HepG2 (cell line): ENCODE data around the gene ACRBP. TPM values are rescaled to one million over a fixed set of nuclear protein-coding genes. Genes with fewer than 3 reads are reported as not detected.
A peak's percentile ranks its signal among the peaks of the same experiment; 100 is the strongest.

ENCODE experiments used
- ATAC-seq: fragments of 200-7000 bp; cut with Tn5 transposase; 3 replicates; pipeline ENCODE4 v1.9.1; 2020; ENCODE audit warnings: mild to moderate bottlenecking, moderate library complexity
- BruUV-seq: library from RNA; stranded (reverse); fragments of 400-500 nt; replicated peaks from 2 replicates; lab custom pipeline; 2021; lab: Mats Ljungman, UMichigan
- CTCF ChIA-PET: fragments of 300-600 bp; formaldehyde crosslinking; extraction: SDS; loops from one replicate; lab custom pipeline; 2021; ENCODE audit warnings: low total read pairs, inconsistent platforms, low intra/inter-chr PET ratio; lab: Yijun Ruan, JAX
- POLR2A ChIA-PET: fragments of 350-600 bp; sonication (Branson Sonifier 250); formaldehyde crosslinking; loops from one replicate; lab custom pipeline; 2020; ENCODE audit warnings: antibody characterized with exemption, inconsistent platforms; lab: Yijun Ruan, JAX
- DNase-seq: peaks from one replicate; pipeline ENCODE4 v3.0.0-alpha.2; 2015; ENCODE audit warnings: low spot score
- FAIRE-seq: peaks from 3 replicates; lab custom pipeline; 2011; peaks lifted over from hg19 to GRCh38; lab: Jason Lieb, UNC
- H2AFZ ChIP-seq: one replicate; pipeline ENCODE4 v1.6.1; 2011; ENCODE audit warnings: low read length, inconsistent platforms
- H3K27ac ChIP-seq: fragments of 300-600 bp; 3 replicates; pipeline ENCODE4 v1.8.0; 2011; ENCODE audit warnings: mixed run types, mild to moderate bottlenecking, mixed read lengths, low read length, inconsistent platforms; ENCODE audit not compliant: insufficient read depth; ENCODE audit errors: extremely low read length
- H3K27me3 ChIP-seq, 2 experiments: fragments of 200-600 bp in 1 of 2; 2 replicates in 1 of 2; 3 replicates in 1 of 2; pipeline versions ENCODE4 v1.6.0 to v1.8.0; 2011; ENCODE audit warnings: low read length in 2 of 2, mild to moderate bottlenecking in 2 of 2, moderate library complexity in 2 of 2, inconsistent platforms in 1 of 2; ENCODE audit not compliant: insufficient read depth in 2 of 2, control insufficient read depth in 1 of 2
- H3K36me3 ChIP-seq, 2 experiments: fragments of 200-600 bp in 1 of 2; replicated peaks in 1 of 2; 2 replicates in 1 of 2; 3 replicates in 1 of 2; pipeline versions ENCODE4 v1.5.1 to v1.8.0; 2011; ENCODE audit warnings: low read length in 2 of 2, inconsistent platforms in 1 of 2; ENCODE audit not compliant: insufficient read depth in 2 of 2, control insufficient read depth in 1 of 2
- H3K4me1 ChIP-seq: 2 replicates; pipeline ENCODE4 v1.5.1; 2012; ENCODE audit warnings: low read length, inconsistent platforms; ENCODE audit not compliant: insufficient read depth
- H3K4me2 ChIP-seq: 2 replicates; pipeline ENCODE4 v1.6.0; 2011; ENCODE audit warnings: low read depth, low read length, inconsistent platforms
- H3K4me3 ChIP-seq, 3 experiments: fragments of 200-600 bp in 1 of 3; sonication (generic), shearing (Covaris generic) in 1 of 3; replicated peaks in 1 of 3; 2 replicates each; pipeline ENCODE4 v1.5.1; 2011 to 2016; ENCODE audit warnings: low read length in 3 of 3, inconsistent platforms in 2 of 3, low read depth in 2 of 3, mild to moderate bottlenecking in 2 of 3, control low read depth in 1 of 3, mixed read lengths in 1 of 3; ENCODE audit not compliant: insufficient read depth in 1 of 3
- H3K79me2 ChIP-seq: one replicate; pipeline ENCODE4 v1.6.1; 2011; ENCODE audit warnings: low read length, inconsistent platforms; ENCODE audit not compliant: insufficient read depth
- H3K9ac ChIP-seq: 2 replicates; pipeline ENCODE4 v1.6.0; 2011; ENCODE audit warnings: mild to moderate bottlenecking, low read depth, low read length, inconsistent platforms; ENCODE audit not compliant: insufficient read depth
- H3K9me3 ChIP-seq: 2 replicates; pipeline ENCODE4 v1.5.1; 2012; ENCODE audit warnings: mild to moderate bottlenecking, low read length
- H4K20me1 ChIP-seq: 2 replicates; pipeline ENCODE4 v1.6.0; 2011; ENCODE audit warnings: inconsistent platforms, mild to moderate bottlenecking, low read length, moderate library complexity; ENCODE audit not compliant: insufficient read depth
- ARID5B ChIP-seq: IDR thresholded peaks from 2 replicates; pipeline ENCODE4 v1.4.0; 2020; ENCODE audit warnings: mild to moderate bottlenecking, missing genetic modification reagents
- FOXC1 ChIP-seq: sonication (generic); formaldehyde crosslinking; IDR thresholded peaks from 2 replicates; pipeline ENCODE4 v1.8.0; 2022; ENCODE audit warnings: mild to moderate bottlenecking, missing genetic modification reagents, borderline replicate concordance
- GATA4 ChIP-seq: sonication (generic); IDR thresholded peaks from 2 replicates; pipeline ENCODE4 v1.6.1; 2016; ENCODE audit warnings: antibody characterized with exemption, low read depth, borderline replicate concordance
- NFIC ChIP-seq: IDR thresholded peaks from 2 replicates; pipeline ENCODE4 v1.6.1; 2012; ENCODE audit warnings: mild to moderate bottlenecking, low read length, inconsistent platforms
- PAWR ChIP-seq: sonication (generic); formaldehyde crosslinking; IDR thresholded peaks from 2 replicates; pipeline ENCODE4 v1.4.0; 2020; ENCODE audit warnings: missing genetic modification reagents, mild to moderate bottlenecking, borderline replicate concordance
- REST ChIP-seq, 2 experiments: IDR thresholded peaks; 2 replicates each; pipeline ENCODE4 v1.6.1; 2011 to 2012; ENCODE audit warnings: low read length in 2 of 2, borderline replicate concordance in 1 of 2, low read depth in 1 of 2, mild to moderate bottlenecking in 1 of 2, moderate library complexity in 1 of 2
- ZFP90 ChIP-seq: sonication (generic); formaldehyde crosslinking; IDR thresholded peaks from 2 replicates; pipeline ENCODE4 v1.8.0; 2022; ENCODE audit warnings: missing genetic modification reagents, mild to moderate bottlenecking, inconsistent platforms, borderline replicate concordance
- ZFY ChIP-seq: sonication (generic); formaldehyde crosslinking; IDR thresholded peaks from 2 replicates; pipeline ENCODE4 v1.4.0; 2020; ENCODE audit warnings: missing genetic modification reagents
- ZNF143 ChIP-seq: sonication (generic); formaldehyde crosslinking; IDR thresholded peaks from 2 replicates; pipeline ENCODE4 v1.4.0; 2020; ENCODE audit warnings: missing genetic modification reagents
- ZNF326 ChIP-seq: sonication (generic); formaldehyde crosslinking; IDR thresholded peaks from 2 replicates; pipeline ENCODE4 v1.4.0; 2020; ENCODE audit warnings: missing genetic modification reagents, borderline replicate concordance
- ZNF572 ChIP-seq: sonication (generic); formaldehyde crosslinking; IDR thresholded peaks from 2 replicates; pipeline ENCODE4 v1.5.1; 2020; ENCODE audit warnings: mild to moderate bottlenecking, missing genetic modification reagents
- ZNF614 ChIP-seq: IDR thresholded peaks from 2 replicates; pipeline ENCODE4 v1.6.1; 2018; ENCODE audit warnings: missing biosample characterization, missing genetic modification reagents, inconsistent platforms, borderline replicate concordance
- whole genome bisulfite sequencing: methylation state at CpG from one replicate; pipeline ENCODE4 v1.1.6; 2017; ENCODE audit warnings: low lambda C conversion rate; 5-methylcytosine and 5-hydroxymethylcytosine counted together
- in situ Hi-C: cut with HindIII; loops from 2 replicates; pipeline ENCODE4 v1.10.0; 2017; ENCODE audit warnings: low pct_unique_long_range_greater_than_20kb; ENCODE audit not compliant: extremely low pct_ligation_motif_present
- intact Hi-C: fragments of 100-400 bp; cut with micrococcal nuclease; formaldehyde crosslinking; loops from one replicate; pipeline ENCODE4 v1.10.0; 2022; ENCODE audit not compliant: unreplicated experiment
- polyA plus RNA-seq, 8 experiments: library from polyadenylated mRNA; depleted of rRNA in 3 of 8; stranded (reverse) in 7 of 8; unstranded in 1 of 8; fragments of >200 nt; fragmentation: Illumina TruSeq in 4 of 8; extraction: Trizol in 4 of 8; gene quantifications; 2 replicates each; pipeline versions ENCODE4 v1.2.1 to v1.2.3, GENCODE V29; 2011 to 2016; ENCODE audit warnings: low read depth in 4 of 8, missing spikeins in 1 of 8, mixed read lengths in 1 of 8; ENCODE audit not compliant: insufficient read depth in 1 of 8
- total RNA-seq, 5 experiments: library from RNA; depleted of rRNA; stranded (reverse); fragments of >200 nt; fragmentation: Illumina TruSeq; extraction: Trizol; gene quantifications; 2 replicates each; pipeline ENCODE4 v1.2.3, GENCODE V29; 2016; ENCODE audit warnings: low read depth in 1 of 5

Gene ACRBP
- total and polyA plus RNA-seq, 2 of the 13 experiments (the other 11 are each of a cell fraction or from before 2014, with no cell fraction given) = 0.46 TPM; not detected in 1

- TF ChIP-seq REST (IDR thresholded peaks at IDR 0.05; ENCODE audit: borderline replicate concordance in 1 of 2, low read depth in 1 of 2, low read length in 2 of 2) = peak in 1 of 2 experiments; percentile 16; a peak in 1 of 4 replicates
- peak; percentile 67 for TF ChIP-seq ZFY (CRISPR knock-in tag)
- TF ChIP-seq ZNF143 (CRISPR knock-in tag) = peak; percentile 15; the same call in 1 of the 2 replicates
- peak; percentile 81 for TF ChIP-seq FOXC1 (CRISPR knock-in tag)
- peak; percentile 30; the same call in 1 of the 2 replicates for TF ChIP-seq GATA4
Observed at GRCh38 chr12:6688543-6688998, 41.3 kb upstream of the ACRBP start (continued).

DNA sequence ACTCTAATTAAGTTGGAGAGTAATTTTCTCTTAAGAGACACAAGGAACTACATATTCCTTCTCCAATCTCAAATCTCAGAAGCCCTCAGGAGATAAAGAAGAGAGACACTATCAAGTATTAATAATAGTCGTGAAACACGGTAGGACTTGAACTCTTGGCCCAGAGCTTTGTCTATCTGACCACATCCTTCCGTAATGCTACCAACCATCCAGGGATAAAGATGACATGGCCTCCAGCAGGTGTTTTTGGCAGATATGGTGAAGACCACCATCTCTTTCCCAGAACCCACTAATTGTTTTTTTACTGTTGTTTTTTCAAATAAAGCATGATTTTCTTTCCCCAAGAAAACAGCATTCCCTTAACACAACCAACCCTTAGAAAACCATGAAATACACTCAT, 38.6 kb upstream of the ACRBP start:
- Histone ChIP-seq H3K79me2 (peaks cover 75% of the 10 kb centered on the region), H3K4me1 (peaks cover 53% of the 10 kb centered on the region), H3K4me3 (no peak overlapping the region), H3K27me3 (no peaks in the 10 kb centered on the region; a peak in 2 of 5 replicates), H3K9me3 (no peaks in the 10 kb centered on the region), H2AFZ (no peak overlapping the region), H3K9ac (no peak overlapping the region), H3K27ac (no peak overlapping the region), H3K36me3 (peaks cover 0 to 6% of the 10 kb centered on the region in 2 experiments; a peak in 4 of 5 replicates), H3K4me2 (peak overlapping the region; percentile 10; the same call in 1 of the 2 replicates), H4K20me1 (peaks cover 8% of the 10 kb centered on the region)
- ATAC-seq (no peak), DNase-seq (no peak), FAIRE-seq (no peak)
- CTCF ChIA-PET = interaction anchor here (1.9 kb wide), 1 partner anchor 68 kb away, joined by 15 read pairs; no protein-coding TSS in a partner anchor
- POLR2A ChIA-PET = interaction anchor here (1.0 kb wide), 1 partner anchor 186 kb away, joined by 3 read pairs; no protein-coding TSS in a partner anchor
- in situ Hi-C loops = no loop called here
- WGBS = 94% methylated on average over 3 of the region's 3 CpGs
- BruUV-seq = no TSS peak
- intact Hi-C loops = loop anchor here (5.0 kb wide), 1 partner anchor 129 kb away; the partner anchor contains the start of gene IFFO1
- no peak for TF ChIP-seq ZNF572 (CRISPR knock-in tag)
- no peak for TF ChIP-seq ARID5B (CRISPR knock-in tag)
- no peak for TF ChIP-seq NFIC
- no peak for TF ChIP-seq ZNF326 (CRISPR knock-in tag)
- TF ChIP-seq ZFP90 (CRISPR knock-in tag) = no peak
- TF ChIP-seq PAWR (CRISPR knock-in tag) = no peak
- no peak for TF ChIP-seq ZNF614
